GM19193 (cell line): Measurements from ENCODE around the gene PDZRN3.

ENCODE experiments used
- POLR2A ChIP-seq: IDR thresholded peaks from 4 replicates; pipeline ENCODE4 v1.6.1; 2011; ENCODE audit not compliant: insufficient read depth, insufficient read length; ENCODE audit errors: extremely low read depth

PDZRN3 gene

GRCh38 chr3:73529308-73530021, 95.3 kb downstream of the PDZRN3 start:
- TF ChIP-seq POLR2A: no peak

GRCh38 chr3:73525591-73525990, 99.2 kb downstream of the PDZRN3 start:
- no peak for TF ChIP-seq POLR2A

GRCh38 chr3:73523661-73524060, 101.1 kb downstream of the PDZRN3 start:
- no peak for TF ChIP-seq POLR2A

- TF ChIP-seq POLR2A: no peak
Observed at GRCh38 chr3:73521734-73522336, 102.9 kb downstream of the PDZRN3 start.

- no peak for TF ChIP-seq POLR2A
Observed at GRCh38 chr3:73520931-73521461, 103.7 kb downstream of the PDZRN3 start.

GRCh38 chr3:73516631-73517030, 108.1 kb downstream of the PDZRN3 start:
- no peak for TF ChIP-seq POLR2A

GRCh38 chr3:73513260-73513659, 111.5 kb downstream of the PDZRN3 start:
- no peak for TF ChIP-seq POLR2A

GRCh38 chr3:73511571-73512525, 112.9 kb downstream of the PDZRN3 start:
- TF ChIP-seq POLR2A: no peak

- no peak for TF ChIP-seq POLR2A
Observed at GRCh38 chr3:73510784-73511183, 114.0 kb downstream of the PDZRN3 start.

- TF ChIP-seq POLR2A: no peak
Observed at GRCh38 chr3:73510334-73510733, 114.4 kb downstream of the PDZRN3 start.

- TF ChIP-seq POLR2A: no peak
Observed at GRCh38 chr3:73509816-73510215, 114.9 kb downstream of the PDZRN3 start.

GRCh38 chr3:73509066-73509465, 115.7 kb downstream of the PDZRN3 start:
- TF ChIP-seq POLR2A: no peak

- no peak for TF ChIP-seq POLR2A
Observed at GRCh38 chr3:73508330-73508954, 116.3 kb downstream of the PDZRN3 start.

- no peak for TF ChIP-seq POLR2A
Observed at GRCh38 chr3:73504852-73505251, 119.9 kb downstream of the PDZRN3 start.

- no peak for TF ChIP-seq POLR2A
Observed at GRCh38 chr3:73504239-73504638, 120.5 kb downstream of the PDZRN3 start.
